ENCODE data around the gene HMGCR. TPM values are rescaled to one million over a fixed set of nuclear protein-coding genes. Genes with fewer than 3 reads are reported as not detected.

HMGCR gene
- total and polyA plus RNA-seq, 2 donors (not counting 3 experiments of a cell fraction or from before 2014, with no cell fraction given) = 39.6 to 104 TPM

DNA sequence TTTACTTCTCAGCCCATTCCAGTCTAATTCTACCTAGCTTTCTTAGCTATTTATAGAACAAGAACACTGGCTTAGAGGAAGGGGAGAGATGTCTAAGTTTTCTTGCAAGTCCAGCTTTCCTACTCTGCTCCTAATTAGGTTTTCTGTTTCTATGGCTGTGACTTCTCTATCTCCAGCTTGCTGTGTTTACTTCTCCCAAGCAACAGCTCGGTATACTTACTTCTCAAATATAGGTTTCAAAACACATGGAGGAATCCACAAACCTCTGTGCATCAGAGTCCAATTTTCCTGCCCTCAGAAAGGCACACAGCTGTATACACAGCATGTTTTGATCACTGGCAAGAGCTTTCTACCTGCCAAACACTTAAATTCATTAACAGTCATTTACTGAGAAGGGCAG, 17.4 kb upstream of the HMGCR start:
- dilution Hi-C loops (cut with MboI; ENCODE audit: extremely low pct_ligation_motif_present, low sequenced_read_pairs) = no loop called here
- TF ChIP-seq FOS (IDR thresholded peaks at IDR 0.05; ENCODE audit: borderline replicate concordance, insufficient read depth, low read length) (no peak), MYC (IDR thresholded peaks at IDR 0.05; ENCODE audit: low read depth, low read length) (no peak), JUN (IDR thresholded peaks at IDR 0.05; ENCODE audit: borderline replicate concordance, insufficient read depth, insufficient read length, low read depth) (no peak), GATA2 (IDR thresholded peaks at IDR 0.05; ENCODE audit: insufficient read depth, insufficient read length, low read depth, low read length) (no peak), POLR2AphosphoS5 (IDR thresholded peaks at IDR 0.05; ENCODE audit: insufficient read depth, low read depth, low read length) (no peak), POLR2A (IDR thresholded peaks at IDR 0.05; ENCODE audit: low read depth, low read length) (no peak), EZH2 (IDR thresholded peaks at IDR 0.05; ENCODE audit: borderline replicate concordance, low read depth, low read length, severe bottlenecking) (no peak)
- TF ChIP-seq, protein P1, sequence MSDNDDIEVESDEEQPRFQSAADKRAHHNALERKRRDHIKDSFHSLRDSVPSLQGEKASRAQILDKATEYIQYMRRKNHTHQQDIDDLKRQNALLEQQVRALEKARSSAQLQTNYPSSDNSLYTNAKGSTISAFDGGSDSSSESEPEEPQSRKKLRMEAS (IDR thresholded peaks at IDR 0.05; ENCODE audit: insufficient read depth, insufficient read length) = no peak
- TF ChIP-seq, protein P2, sequence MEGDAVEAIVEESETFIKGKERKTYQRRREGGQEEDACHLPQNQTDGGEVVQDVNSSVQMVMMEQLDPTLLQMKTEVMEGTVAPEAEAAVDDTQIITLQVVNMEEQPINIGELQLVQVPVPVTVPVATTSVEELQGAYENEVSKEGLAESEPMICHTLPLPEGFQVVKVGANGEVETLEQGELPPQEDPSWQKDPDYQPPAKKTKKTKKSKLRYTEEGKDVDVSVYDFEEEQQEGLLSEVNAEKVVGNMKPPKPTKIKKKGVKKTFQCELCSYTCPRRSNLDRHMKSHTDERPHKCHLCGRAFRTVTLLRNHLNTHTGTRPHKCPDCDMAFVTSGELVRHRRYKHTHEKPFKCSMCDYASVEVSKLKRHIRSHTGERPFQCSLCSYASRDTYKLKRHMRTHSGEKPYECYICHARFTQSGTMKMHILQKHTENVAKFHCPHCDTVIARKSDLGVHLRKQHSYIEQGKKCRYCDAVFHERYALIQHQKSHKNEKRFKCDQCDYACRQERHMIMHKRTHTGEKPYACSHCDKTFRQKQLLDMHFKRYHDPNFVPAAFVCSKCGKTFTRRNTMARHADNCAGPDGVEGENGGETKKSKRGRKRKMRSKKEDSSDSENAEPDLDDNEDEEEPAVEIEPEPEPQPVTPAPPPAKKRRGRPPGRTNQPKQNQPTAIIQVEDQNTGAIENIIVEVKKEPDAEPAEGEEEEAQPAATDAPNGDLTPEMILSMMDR (IDR thresholded peaks at IDR 0.05; ENCODE audit: extremely low read depth in 1 of 2, insufficient read depth in 1 of 2, low read depth in 1 of 2, low read length in 2 of 2) = no peak

More for the DNA sequence above, 17.4 kb upstream of the HMGCR start:
- Histone ChIP-seq H3K4me2 (ENCODE audit: insufficient read depth, low read length) (no peak overlapping the region), H3K27me3 (ENCODE audit: control insufficient read depth in 2 of 2, insufficient read depth in 2 of 2, low read length in 2 of 2) (peaks cover 0 to 3% of the 10 kb centered on the region in 2 experiments), H4K20me1 (replicated peaks; ENCODE audit: control insufficient read depth, extremely low read depth, insufficient read depth, low read length) (no peaks in the 10 kb centered on the region), H3K27ac (ENCODE audit: insufficient read depth, low read depth, low read length) (no peak overlapping the region), H3K36me3 (ENCODE audit: control insufficient read depth in 2 of 2, extremely low read depth in 1 of 2, insufficient read depth in 2 of 2, low read length in 2 of 2) (no peaks in the 10 kb centered on the region), H3K9ac (replicated peaks; ENCODE audit: extremely low read depth, insufficient read depth, low read length) (no peak overlapping the region), H3K79me2 (ENCODE audit: control insufficient read depth, insufficient read depth, low read length) (no peaks in the 10 kb centered on the region), H3K4me1 (ENCODE audit: control insufficient read depth, extremely low read depth, insufficient read depth, low read length) (no peaks in the 10 kb centered on the region), H3K9me1 (replicated peaks; ENCODE audit: control insufficient read depth, extremely low read depth, insufficient read depth, low read length) (no peaks in the 10 kb centered on the region), H3K9me3 (replicated peaks; ENCODE audit: control insufficient read depth, insufficient read depth, low read length) (no peaks in the 10 kb centered on the region), H3K4me3 (replicated peaks in 1 of 3; ENCODE audit: insufficient read depth in 1 of 3, low read depth in 1 of 3, low read length in 3 of 3) (no peak overlapping the region), H2AFZ (ENCODE audit: low read depth, low read length) (no peak overlapping the region)
- no peak for DNase-seq (ENCODE audit: low read depth, low spot score)
- no peak for FAIRE-seq
- CTCF ChIA-PET = interaction anchor here (1.5 kb wide), 2 partner anchors 17 to 361 kb away, joined by 4 read pairs; partner anchors contain the start of gene HMGCR
- intact Hi-C loops (cut with micrococcal nuclease) = no loop called here
- BruUV-seq (replicated peaks) = no TSS peak
- POLR2A ChIA-PET = no interaction called here

Data from endothelial cell of umbilical vein (primary cell).